H9 (cell line): ENCODE measurements around the gene ARHGAP31. TPM values are rescaled to one million over a fixed set of nuclear protein-coding genes. Genes with fewer than 3 reads are reported as not detected.
A peak's percentile ranks its signal among the peaks of the same experiment; 100 is the strongest.

Experiments used
- DNase-seq: peaks from one replicate; pipeline ENCODE4 v3.0.0-alpha.2; 2017
- H2AFZ ChIP-seq: one replicate; pipeline ENCODE4 v1.6.1; 2013; ENCODE audit warnings: mild to moderate bottlenecking, low read length, control low read depth, moderate library complexity
- H2AK5ac ChIP-seq: 2 replicates; pipeline ENCODE4 v1.6.1; 2013; ENCODE audit warnings: low read length, control low read depth, mixed read lengths; ENCODE audit not compliant: insufficient read length
- H2BK120ac ChIP-seq: one replicate; pipeline ENCODE4 v1.6.1; 2013; ENCODE audit warnings: low read depth, mild to moderate bottlenecking, low read length, control low read depth, inconsistent platforms; ENCODE audit not compliant: poor library complexity, severe bottlenecking
- H2BK12ac ChIP-seq: 2 replicates; pipeline ENCODE4 v1.6.1; 2013; ENCODE audit warnings: low read length, control low read depth, mixed read lengths, low read depth; ENCODE audit not compliant: insufficient read length
- H2BK15ac ChIP-seq: 2 replicates; pipeline ENCODE4 v1.6.1; 2013; ENCODE audit warnings: low read depth, low read length, control low read depth
- H2BK20ac ChIP-seq: one replicate; pipeline ENCODE4 v1.6.1; 2013; ENCODE audit warnings: low read depth, mild to moderate bottlenecking, low read length, control low read depth, inconsistent platforms; ENCODE audit not compliant: poor library complexity, severe bottlenecking
- H2BK5ac ChIP-seq: 2 replicates; pipeline ENCODE4 v1.6.1; 2013; ENCODE audit warnings: low read length, control low read depth, mixed read lengths; ENCODE audit not compliant: insufficient read length
- H3K14ac ChIP-seq: 2 replicates; pipeline ENCODE4 v1.6.1; 2013; ENCODE audit warnings: low read length, control low read depth; ENCODE audit not compliant: insufficient read depth
- H3K18ac ChIP-seq: 2 replicates; pipeline ENCODE4 v1.6.1; 2013; ENCODE audit warnings: low read depth, mild to moderate bottlenecking, mixed read lengths, low read length, control low read depth; ENCODE audit not compliant: insufficient read length
- H3K23ac ChIP-seq: 2 replicates; pipeline ENCODE4 v1.6.1; 2013; ENCODE audit warnings: low read length, control low read depth, mixed read lengths, low read depth; ENCODE audit not compliant: insufficient read length
- H3K23me2 ChIP-seq: 2 replicates; pipeline ENCODE4 v1.6.1; 2013; ENCODE audit warnings: low read depth, mild to moderate bottlenecking, mixed read lengths, low read length, control low read depth; ENCODE audit not compliant: insufficient read length, poor library complexity, severe bottlenecking
- H3K27ac ChIP-seq: 2 replicates; pipeline ENCODE4 v1.5.1; 2013; ENCODE audit warnings: low read length, control low read depth, mixed read lengths, low read depth; ENCODE audit not compliant: insufficient read length
- H3K27me3 ChIP-seq: 2 replicates; pipeline ENCODE4 v1.6.1; 2013; ENCODE audit warnings: low read length, control low read depth, inconsistent platforms; ENCODE audit not compliant: insufficient read depth
- H3K4ac ChIP-seq: 2 replicates; pipeline ENCODE4 v1.6.1; 2013; ENCODE audit warnings: low read depth, mild to moderate bottlenecking, control low read depth, inconsistent platforms, low read length, moderate library complexity
- H3K4me1 ChIP-seq: 2 replicates; pipeline ENCODE4 v1.6.1; 2013; ENCODE audit warnings: low read length, control low read depth, inconsistent platforms; ENCODE audit not compliant: insufficient read depth
- H3K4me2 ChIP-seq: 2 replicates; pipeline ENCODE4 v1.6.1; 2013; ENCODE audit warnings: low read length, control low read depth, mixed read lengths; ENCODE audit not compliant: insufficient read length, insufficient read depth
- H3K56ac ChIP-seq: 2 replicates; pipeline ENCODE4 v1.6.1; 2013; ENCODE audit warnings: low read depth, mild to moderate bottlenecking, mixed read lengths, low read length, control low read depth; ENCODE audit not compliant: insufficient read length
- H3K79me1 ChIP-seq: 2 replicates; pipeline ENCODE4 v1.6.1; 2013; ENCODE audit warnings: low read depth, mild to moderate bottlenecking, moderate library complexity, low read length, control low read depth, inconsistent platforms; ENCODE audit not compliant: insufficient read depth, poor library complexity, severe bottlenecking
- H3K79me2 ChIP-seq: 2 replicates; pipeline ENCODE4 v1.6.1; 2013; ENCODE audit warnings: low read length, control low read depth, inconsistent platforms; ENCODE audit not compliant: insufficient read depth
- H3K9ac ChIP-seq: 2 replicates; pipeline ENCODE4 v1.6.1; 2013; ENCODE audit warnings: low read length, control low read depth, mixed read lengths; ENCODE audit not compliant: insufficient read length; ENCODE audit errors: extremely low read depth
- H3K9me3 ChIP-seq: one replicate; pipeline ENCODE4 v1.6.1; 2013; ENCODE audit warnings: low read depth, low read length, inconsistent platforms; ENCODE audit not compliant: control insufficient read depth
- H3T11ph ChIP-seq: one replicate; pipeline ENCODE4 v1.6.1; 2013; ENCODE audit warnings: mild to moderate bottlenecking, low read length, control low read depth, inconsistent platforms
- H4K20me1 ChIP-seq: one replicate; pipeline ENCODE4 v1.6.1; 2013; ENCODE audit not compliant: control insufficient read depth, insufficient read length, insufficient read depth
- H4K5ac ChIP-seq: 2 replicates; pipeline ENCODE4 v1.6.1; 2013; ENCODE audit warnings: low read depth, mild to moderate bottlenecking, mixed read lengths, low read length, control low read depth; ENCODE audit not compliant: insufficient read length
- H4K8ac ChIP-seq: replicated peaks from 2 replicates; pipeline ENCODE4 v1.6.1; 2013; ENCODE audit warnings: low read length, control low read depth, mixed read lengths, low read depth; ENCODE audit not compliant: insufficient read length
- H4K91ac ChIP-seq: 2 replicates; pipeline ENCODE4 v1.6.1; 2013; ENCODE audit warnings: low read depth, mild to moderate bottlenecking, moderate library complexity, mixed read lengths, low read length, control low read depth; ENCODE audit not compliant: insufficient read length
- H3K27ac Mint-ChIP-seq, 3 experiments: 2 replicates in 2 of 3; 3 replicates in 1 of 3; pipeline ENCODE4 v1.8.0; 2020 to 2021; ENCODE audit warnings: mixed read lengths in 3 of 3, mild to moderate bottlenecking in 1 of 3, moderate library complexity in 1 of 3
- H3K27me3 Mint-ChIP-seq: 2 replicates; pipeline ENCODE4 v1.8.0; 2021; ENCODE audit warnings: low read depth, mild to moderate bottlenecking, moderate library complexity, mixed read lengths
- H3K36me3 Mint-ChIP-seq, 3 experiments: 2 replicates in 2 of 3; 3 replicates in 1 of 3; pipeline ENCODE4 v1.8.0; 2020 to 2021; ENCODE audit warnings: low read depth in 3 of 3, mixed read lengths in 3 of 3; ENCODE audit not compliant: insufficient read depth in 1 of 3
- H3K4me1 Mint-ChIP-seq, 2 experiments: 2 replicates each; pipeline ENCODE4 v1.8.0; 2020; ENCODE audit warnings: mixed read lengths in 2 of 2
- H3K4me3 Mint-ChIP-seq, 2 experiments: 2 replicates in 1 of 2; 3 replicates in 1 of 2; pipeline ENCODE4 v1.8.0; 2020 to 2021; ENCODE audit warnings: mild to moderate bottlenecking in 2 of 2, mixed read lengths in 2 of 2, moderate library complexity in 1 of 2
- H3K9me3 Mint-ChIP-seq, 2 experiments: 2 replicates in 1 of 2; 3 replicates in 1 of 2; pipeline ENCODE4 v1.8.0; 2020; ENCODE audit warnings: mild to moderate bottlenecking in 2 of 2, mixed read lengths in 2 of 2, moderate library complexity in 1 of 2
- CTCF ChIP-seq: fragments of 200-600 bp; sonication (generic); conservative IDR thresholded peaks from 3 replicates; pipeline ENCODE4 v1.8.0; 2021; ENCODE audit warnings: antibody characterized with exemption, mild to moderate bottlenecking
- WGBS: extraction: QIAGEN DNeasy Blood & Tissue Kit; methylation state at CpG from one replicate; pipeline ENCODE4 v1.1.7; 2013; ENCODE audit warnings: missing lambda C conversion rate, low lambda C conversion rate, mixed read lengths; ENCODE audit not compliant: insufficient read length; ENCODE audit errors: extremely low coverage; 5-methylcytosine and 5-hydroxymethylcytosine counted together
- total RNA-seq: library from RNA; stranded (reverse); gene quantifications from 2 replicates; pipeline ENCODE4 v1.2.1, GENCODE V29; 2021

The ARHGAP31 gene
- total RNA-seq, 1 experiment from 2014 or later = 2.2 TPM

GRCh38 chr3:119302697-119303551 is 8.7 kb downstream of the ARHGAP31 start:
- no peak overlapping the region for H3T11ph ChIP-seq
- H3K4ac ChIP-seq = no peak overlapping the region
- no peaks in the 10 kb centered on the region for H4K20me1 ChIP-seq
- no peak overlapping the region for H2AFZ ChIP-seq
- TF ChIP-seq CTCF = no peak
- Mint-ChIP-seq H3K27ac (0 out of 7 replicates have a peak overlapping the region, but pooled peaks of 1 of the 3 experiments have one; percentile 9), H3K36me3 (no peaks in the 10 kb centered on the region), H3K9me3 (no peaks in the 10 kb centered on the region), H3K4me1 (peaks cover 27 to 32% of the 10 kb centered on the region in 2 experiments), H3K27me3 (peaks cover 6% of the 10 kb centered on the region), H3K4me3 (no peak overlapping the region)
- no peak overlapping the region for H4K8ac ChIP-seq
- H2BK15ac ChIP-seq = no peak overlapping the region
- no peak overlapping the region for H2BK12ac ChIP-seq
- H3K18ac ChIP-seq = no peak overlapping the region
- H3K56ac ChIP-seq = no peak overlapping the region
- H3K4me1 ChIP-seq = peaks cover 10% of the 10 kb centered on the region; the same call in 1 of the 2 replicates
- no peak overlapping the region for H2BK5ac ChIP-seq
- H4K91ac ChIP-seq = no peak overlapping the region
- no peak for DNase-seq
- no peaks in the 10 kb centered on the region for H3K27me3 ChIP-seq
- H3K14ac ChIP-seq = no peak overlapping the region
- H3K4me2 ChIP-seq = no peak overlapping the region
- no peak overlapping the region for H3K9ac ChIP-seq
- H4K5ac ChIP-seq = no peak overlapping the region
- no peaks in the 10 kb centered on the region for H3K79me2 ChIP-seq
- no peaks in the 10 kb centered on the region for H3K9me3 ChIP-seq
- no peaks in the 10 kb centered on the region for H3K23me2 ChIP-seq
- H2AK5ac ChIP-seq = no peak overlapping the region
- no peak overlapping the region for H3K23ac ChIP-seq
- no peak overlapping the region for H2BK20ac ChIP-seq
- H3K79me1 ChIP-seq = no peaks in the 10 kb centered on the region
- no peak overlapping the region for H3K27ac ChIP-seq
- no peak overlapping the region for H2BK120ac ChIP-seq
- WGBS = no CpG with 5 or more reads among the region's 7 CpGs
